Activated CD8-positive, alpha-beta memory T cell treated with anti-CD3 and anti-CD28 coated beads for 4 hours (primary cell): Measurements from ENCODE around the gene TUBA3D.
A peak's percentile ranks its signal among the peaks of the same experiment; 100 is the strongest.
"Not testable (repeated sequence)": the region's sequence is repeated elsewhere in the genome, so short reads cannot be mapped to it uniquely, and the experiment has no call there.

Source experiments
- DNase-seq, 2 donors: peaks; one replicate each; pipeline ENCODE4 v3.0.0-alpha.2; 2020; ENCODE audit warnings: low read depth in 2 of 2

The TUBA3D gene

DNA sequence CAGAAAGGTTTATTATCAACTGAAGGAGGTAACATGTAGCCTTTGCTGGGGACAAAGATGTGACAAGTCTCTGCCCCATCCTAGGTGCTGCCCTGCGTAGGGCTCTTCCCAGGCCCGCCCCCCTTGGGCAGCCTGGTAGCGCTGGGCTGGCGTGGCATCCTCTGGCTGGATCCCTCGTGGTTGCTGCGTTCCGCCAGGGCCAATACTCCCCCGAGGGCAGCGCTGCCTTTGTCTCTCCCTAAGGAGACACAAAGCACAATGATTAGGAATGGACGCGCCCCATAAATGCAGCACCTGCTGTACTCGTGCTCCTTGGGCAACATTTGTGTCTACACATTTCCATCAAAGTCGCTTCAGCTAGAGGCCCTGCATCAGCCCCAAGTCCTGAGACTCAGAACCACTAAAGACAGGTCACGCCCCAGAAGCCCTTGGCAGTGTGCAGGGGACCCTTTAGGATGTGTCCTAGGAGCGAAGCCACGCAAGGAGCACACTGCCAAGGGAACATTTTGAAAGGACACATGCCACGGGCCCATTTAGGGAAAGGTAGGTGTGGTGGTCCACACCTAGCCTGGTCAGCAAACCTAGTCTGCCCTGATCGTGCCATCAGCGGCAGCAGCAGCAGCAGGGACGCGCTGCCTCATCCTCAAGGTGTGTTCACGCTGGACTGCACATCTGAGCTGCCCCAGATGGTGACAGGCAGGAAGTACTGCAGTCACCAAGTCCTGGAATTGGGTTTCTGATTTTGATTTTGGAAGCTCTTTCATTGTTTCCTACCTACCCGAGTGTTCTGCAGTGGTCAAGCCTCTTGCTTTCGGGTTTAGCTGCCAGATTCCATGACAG is 8.3 kb downstream of the TUBA3D start:
- DNase-seq, result not testable (repeated sequence)

DNA sequence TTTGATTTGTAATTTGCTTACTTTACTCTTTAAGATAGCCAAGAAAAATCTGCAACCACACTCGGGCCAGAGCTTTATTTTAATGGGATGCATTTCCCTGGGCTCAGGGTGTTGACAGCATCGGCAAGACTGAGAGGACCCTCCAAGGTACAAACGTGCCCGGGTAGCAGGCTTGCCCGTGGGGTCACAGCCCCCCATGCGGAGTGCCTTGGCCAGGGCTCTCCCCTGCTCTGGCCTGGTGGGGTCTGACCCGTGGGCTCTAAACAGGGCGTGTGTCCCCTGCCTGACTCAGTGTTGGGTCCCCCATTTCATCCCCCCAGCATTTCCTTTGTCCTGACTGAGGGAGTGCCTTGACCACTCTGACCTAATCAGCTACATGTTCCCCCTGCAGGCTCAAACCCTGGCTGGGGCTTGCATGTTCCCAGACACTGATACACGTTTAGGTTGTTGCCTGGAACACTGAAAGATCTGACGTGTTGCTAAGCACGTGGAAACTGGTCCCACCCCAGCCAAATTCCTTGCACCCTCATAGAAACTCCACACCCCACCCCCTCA is 9.1 kb downstream of the TUBA3D start:
- DNase-seq, result not testable (repeated sequence)

DNA sequence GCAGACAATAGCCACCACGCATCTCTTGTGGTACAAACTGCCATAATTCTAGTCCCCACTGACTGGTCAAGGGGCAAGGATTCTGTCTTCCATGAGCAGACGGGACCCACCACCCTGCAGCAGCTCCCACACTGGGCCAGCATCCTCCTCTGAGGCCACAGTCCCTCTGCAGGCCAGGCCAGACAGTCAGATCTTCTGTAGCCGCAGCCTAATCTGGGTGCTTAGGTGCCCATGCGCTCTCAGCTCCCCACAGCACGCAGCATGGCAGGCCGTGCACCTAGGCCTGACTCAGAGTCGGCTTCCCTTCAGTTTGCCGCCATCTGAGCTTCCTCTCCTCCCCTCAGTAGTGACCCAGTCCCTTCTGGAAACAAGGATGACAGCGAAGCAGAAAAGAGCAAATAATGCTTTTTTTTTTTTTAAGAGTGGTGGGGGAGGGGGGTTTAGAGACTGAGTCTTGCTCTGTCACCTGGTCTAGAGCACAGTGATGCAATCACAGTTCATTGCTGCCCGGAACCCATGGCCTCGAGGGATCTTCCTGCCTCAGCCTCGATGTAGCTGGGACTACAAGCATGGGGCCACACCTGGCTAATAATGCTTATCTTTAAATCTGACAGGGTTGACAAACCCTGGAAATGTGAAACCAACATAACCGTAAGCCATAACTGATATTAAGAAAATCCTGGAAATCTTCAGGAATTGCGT is 10.4 kb downstream of the TUBA3D start:
- not testable (repeated sequence) for DNase-seq

DNA sequence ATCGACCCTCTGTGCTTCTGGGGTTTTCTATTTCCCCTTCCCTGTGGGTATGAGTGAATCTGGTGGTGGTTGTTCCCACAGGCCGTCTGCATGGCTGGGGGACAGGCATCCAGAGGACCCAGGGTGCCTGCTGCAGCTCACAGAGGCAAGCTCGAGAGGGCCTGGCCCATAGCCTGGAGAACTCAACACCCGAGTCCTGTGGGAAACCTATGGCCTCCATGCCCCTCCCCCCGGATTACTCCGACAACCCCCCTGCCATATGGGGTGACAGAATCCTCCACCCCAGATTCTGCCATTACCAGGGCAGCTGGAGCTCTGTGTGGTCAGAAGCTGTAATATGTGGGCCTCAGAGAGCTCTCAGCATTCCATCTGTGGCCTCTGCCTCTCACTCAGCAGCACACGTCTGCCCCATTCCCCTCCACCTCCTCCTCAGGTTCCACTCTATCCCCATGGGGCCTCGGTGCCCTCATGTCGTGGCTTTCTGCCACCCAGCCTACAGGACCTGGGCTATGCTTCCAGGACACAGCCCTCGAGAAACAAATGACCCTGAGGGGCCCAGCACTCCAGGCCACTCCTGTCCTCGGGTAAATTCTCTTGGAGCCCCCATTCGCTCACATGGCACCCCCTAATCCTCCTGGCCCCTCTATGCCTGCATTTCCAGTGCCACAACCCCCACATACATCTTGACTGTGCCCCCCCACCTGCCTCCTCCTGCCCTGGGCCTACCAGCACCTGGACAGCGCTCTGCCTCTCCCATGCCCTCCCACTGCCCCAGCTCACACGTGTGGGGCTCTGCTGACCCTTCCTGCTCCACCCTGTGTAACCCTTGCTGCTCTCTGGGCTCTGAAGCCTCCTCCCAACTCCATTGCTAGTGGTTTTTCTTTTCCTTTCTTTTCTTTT is 12.6 kb downstream of the TUBA3D start:
- no peak for DNase-seq

DNA sequence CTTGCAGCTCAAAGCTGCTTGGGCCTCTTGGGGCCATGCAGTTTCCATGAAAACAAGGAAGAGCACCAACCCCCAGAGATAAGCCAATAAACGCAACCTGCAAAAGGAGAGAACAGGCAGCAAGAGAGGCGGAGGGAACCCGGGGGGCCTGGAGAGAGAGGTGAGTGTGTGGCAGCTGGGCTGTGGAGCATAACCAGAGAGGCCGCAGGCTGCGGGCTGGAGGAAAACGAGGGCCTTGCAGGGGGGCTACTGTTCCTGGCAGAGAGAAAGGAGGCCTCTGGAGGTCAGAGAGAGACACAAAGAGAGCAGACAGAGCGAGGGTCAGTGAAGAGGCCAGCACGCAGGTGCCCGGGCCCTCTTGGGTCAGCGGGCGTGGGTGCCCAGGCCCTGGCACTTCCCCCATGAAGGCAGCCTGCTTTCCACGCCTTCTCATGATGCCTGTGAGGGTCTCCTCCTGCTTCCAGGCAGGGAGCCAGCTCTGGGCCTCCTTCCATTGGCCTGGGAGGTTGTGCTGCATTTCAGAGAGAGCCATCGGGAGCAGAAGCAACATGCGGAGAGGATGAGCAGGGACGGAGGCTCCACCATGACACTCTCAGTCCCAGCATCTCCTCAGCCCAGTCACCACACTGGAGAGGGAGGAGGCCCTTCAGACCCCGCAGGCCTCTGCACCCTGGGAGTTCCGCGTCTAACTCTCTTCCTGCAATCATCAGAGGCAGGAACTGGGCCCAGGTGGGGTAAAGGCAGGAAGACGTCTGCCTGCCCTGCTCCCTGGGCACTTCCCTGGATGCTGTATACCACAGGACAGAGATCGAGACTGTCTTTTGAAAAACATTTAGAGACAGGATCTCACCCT is 14.9 kb downstream of the TUBA3D start:
- DNase-seq, result not testable (repeated sequence)

DNA sequence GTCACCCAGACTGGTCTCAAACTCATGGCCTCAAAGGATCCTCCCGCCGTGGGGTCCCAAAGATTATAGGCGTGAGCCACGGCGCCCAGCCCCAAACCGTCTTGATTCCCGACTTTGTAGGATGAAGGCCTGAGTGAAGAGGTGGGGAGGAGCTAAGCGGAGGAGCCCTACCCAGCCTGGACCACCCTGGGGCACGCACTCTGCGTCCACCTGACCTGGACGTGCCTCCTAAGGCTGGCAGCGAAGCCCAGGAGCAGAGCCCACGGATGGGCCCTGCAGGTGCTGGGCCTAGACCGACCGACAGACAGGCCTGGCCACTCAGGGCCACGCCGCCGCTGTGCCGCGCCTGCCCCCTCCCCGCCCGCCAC is 15.5 kb downstream of the TUBA3D start:
- not testable (repeated sequence) for DNase-seq

DNA sequence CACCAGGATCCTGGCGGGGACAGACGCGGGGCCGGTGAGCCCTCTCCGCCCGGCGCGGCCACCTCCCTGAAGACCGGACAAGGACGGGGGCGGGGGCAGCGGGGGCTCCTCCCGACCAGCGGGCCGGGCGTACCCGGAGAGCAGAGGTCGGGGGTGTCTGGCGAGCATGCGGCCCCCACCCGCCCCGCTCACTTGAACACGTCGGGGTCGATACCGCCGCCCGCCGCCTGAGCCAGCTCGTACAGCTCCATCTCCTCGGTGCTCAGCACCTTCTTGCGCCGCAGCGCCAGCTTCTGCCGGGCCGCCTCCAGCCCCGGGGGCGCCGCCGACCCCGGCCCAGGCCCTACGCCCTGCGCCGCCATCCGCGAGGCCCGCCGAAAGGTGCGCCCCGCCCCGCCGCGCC is 16.1 kb downstream of the TUBA3D start, which contains the start of gene MZT2A:
Gene MZT2A, minus strand, starts transcription at position 383 of the 403 bp plus-strand sequence. Its CDS starts 21 bp downstream, at position 362.
- DNase-seq, result not testable (repeated sequence)

DNA sequence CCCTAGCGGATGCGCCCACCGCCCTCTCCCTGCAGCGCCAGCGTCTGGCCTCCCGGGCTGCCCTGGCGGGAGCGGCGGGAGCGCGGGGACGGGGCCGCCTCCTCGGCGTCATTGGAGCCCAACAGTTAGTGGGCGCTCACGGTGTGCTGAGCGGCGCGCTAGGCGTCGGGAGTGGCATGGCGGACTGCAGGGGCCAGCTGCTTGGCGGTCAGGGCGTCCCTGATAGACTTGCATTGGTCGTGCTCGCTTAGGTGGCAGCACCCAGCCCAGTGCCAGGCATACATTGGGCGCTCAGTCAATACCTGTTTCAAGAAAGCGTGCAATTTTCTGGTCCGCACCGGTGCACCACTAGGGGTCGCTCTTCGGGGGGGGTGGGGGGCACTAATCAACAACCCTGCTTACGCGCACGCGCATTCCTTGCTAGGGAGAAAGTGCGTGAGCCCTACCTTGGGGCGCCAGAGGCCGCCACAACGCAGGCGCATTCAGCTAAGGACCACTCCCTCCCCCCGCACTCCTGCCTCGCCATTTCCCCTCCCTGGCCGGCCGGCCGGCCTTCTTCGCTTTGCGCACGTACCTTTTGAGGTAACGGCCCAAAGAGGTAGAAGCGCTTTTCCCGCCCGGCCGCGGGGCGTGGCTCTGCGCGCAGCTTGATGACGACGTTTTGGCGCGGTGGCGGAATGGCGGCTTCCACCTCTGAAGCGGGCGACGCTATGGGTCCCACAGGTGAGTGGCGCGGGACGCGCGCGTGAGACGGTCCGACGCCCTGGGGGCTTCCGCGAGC is 16.7 kb downstream of the TUBA3D start:
- peak; percentile 81 to 86 for DNase-seq

DNA sequence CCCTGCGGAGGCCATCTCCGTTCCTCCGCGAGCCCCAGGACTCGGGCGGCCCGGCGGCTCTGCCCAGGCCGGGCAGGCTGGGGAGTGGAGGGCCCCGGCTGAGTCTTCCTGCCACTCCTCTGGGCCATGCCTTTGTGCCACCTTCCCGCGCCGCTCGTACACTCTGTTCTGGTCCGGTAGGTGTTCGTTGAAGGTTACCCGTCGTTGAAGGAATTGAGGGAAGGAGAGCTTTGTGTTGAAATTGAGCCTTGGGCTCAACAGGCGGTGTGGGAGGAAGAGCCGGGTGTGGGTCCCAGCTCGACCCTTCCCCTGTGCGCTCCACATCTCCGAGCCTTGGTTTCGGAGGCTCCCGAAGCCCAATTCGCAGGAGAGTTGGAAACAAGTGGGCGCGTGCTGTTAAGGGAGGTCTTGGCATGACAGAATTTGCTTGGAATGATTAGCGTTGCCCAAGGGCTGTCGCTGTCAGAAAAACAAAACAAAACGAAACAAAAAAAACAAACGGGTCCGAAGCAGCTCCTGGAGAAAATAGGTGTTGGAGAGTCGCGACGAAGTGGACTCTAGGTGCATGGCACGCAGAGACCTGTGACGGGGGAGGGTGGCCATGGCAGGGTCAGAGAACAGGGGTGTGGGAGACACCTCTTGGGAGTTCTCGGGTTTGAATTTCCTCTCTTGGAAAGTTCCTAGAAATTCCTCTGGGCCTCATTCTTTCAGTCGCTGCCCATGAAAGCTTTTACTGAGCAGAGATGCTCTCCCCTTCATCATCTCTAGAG is 17.5 kb downstream of the TUBA3D start:
- no peak for DNase-seq

DNA sequence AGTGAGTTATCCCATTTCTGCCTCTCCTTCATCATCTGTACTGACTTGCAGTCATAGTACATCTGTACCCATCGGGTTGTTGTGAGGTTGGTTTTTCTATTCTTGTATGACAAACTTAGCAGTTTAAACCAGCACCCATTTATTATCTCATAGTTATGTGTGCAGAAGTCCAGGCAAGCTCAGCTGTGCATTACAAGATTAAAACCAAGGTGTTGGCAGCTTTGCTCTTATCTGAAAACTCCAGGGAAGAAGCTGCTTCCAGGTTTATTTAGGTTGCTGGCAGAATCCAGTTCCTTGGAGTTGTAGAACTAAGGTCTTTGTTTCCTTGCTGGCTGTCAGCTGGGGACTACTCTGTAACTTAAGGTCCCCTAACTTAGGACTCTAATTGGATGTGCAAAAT is 19.6 kb downstream of the TUBA3D start:
- DNase-seq, result not testable (repeated sequence)

DNA sequence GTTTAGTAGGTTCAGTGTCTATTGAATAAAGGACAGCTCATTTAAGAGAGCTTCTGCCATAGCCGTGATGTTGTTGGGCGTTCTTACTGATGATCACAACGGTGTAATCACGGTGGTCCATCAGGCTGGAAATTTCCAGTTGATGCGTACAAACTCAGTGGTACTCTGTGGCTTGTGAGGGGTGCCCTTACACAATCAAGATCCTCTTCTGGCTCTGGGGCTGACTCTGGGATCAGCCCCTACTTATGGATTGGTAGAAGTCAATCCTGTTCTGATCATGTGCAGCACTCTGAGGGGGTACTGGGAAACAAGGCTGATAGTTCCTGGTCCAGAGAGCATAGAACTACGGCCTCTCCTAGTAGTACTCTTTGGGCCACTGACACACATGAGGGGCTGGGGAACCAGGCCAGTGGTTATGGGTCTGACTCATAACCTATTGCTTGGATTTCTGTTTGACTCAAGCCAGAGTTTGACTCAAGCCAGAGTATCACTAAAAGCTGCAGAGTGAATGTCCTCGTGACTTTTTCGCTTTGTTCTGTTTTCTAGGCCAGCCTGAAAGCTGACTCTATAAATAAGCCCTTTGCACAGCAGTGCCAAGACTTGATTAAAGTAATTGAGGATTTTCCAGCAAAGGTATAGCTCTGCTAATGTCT is 22.5 kb downstream of the TUBA3D start:
- not testable (repeated sequence) for DNase-seq

DNA sequence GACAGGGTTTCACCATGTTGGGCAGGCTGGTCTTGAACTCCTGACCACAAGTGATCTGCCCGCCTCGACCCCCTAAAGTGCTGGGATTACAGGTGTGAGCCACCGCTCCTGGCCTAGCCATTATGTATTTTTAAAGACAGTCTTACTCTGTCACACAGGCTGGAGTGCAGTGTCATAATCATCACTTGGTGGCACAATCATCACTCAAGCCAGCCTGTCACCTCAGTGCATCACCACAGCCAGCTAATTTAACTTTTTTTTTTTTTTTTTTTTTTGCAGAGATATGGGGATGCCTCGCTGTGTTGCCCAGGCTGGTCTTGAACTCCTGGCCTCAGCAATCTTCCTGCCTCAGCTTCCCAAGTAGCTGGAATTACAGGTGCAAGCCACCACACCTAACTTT is 27.7 kb downstream of the TUBA3D start:
- DNase-seq, result not testable (repeated sequence)

DNA sequence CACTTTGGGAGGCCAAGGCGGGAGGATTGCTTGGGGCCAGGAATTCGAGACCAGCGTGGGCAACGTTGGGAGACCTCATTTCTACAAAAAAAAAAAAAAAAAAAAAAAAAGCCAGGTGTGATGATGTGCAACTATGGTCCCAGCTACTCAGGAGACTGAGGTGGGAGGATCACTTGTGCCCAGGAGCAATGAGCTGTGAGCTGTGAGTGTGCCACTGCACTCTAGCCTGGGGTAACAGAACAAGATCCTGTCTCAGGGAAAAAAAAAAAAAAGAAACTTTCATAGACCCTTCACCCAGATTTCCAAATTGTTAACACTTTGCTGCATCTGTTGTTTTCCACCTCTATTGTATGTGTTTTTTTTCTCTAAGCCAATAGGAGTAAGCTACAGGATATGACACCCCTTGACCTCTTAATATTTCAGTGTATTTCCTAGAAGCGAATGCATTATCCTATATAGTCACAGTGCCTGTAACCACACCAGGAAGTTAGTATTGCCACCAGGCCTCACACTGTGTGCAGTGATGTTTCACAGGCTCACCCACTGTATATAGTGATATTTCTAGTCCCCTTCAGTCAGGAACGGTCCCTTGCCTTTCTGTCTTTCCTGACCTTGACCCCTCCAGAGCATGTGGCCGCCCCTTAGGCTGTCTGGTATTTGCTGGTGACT is 28.3 kb downstream of the TUBA3D start:
- DNase-seq, result not testable (repeated sequence)

DNA sequence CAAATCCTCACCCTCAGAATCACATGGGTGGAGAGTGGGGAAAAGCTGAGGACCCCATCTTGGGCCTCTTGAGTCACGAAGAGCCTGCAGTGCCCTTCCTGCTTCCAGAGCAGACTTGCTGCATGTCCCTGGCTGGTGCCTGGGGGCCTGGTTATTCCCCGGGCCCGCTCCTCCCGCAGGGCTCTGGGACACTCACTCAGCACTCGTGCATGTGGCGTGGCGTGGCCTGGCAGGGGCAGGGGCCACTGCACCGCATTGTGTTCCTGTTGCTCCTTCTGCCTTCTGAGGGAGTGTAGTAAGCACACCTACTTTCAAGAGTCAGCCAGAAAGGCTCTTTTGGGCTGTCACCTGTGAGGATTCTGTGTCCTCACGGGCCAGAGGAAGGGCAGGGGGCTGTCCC is 33.7 kb downstream of the TUBA3D start:
- no peak for DNase-seq

DNA sequence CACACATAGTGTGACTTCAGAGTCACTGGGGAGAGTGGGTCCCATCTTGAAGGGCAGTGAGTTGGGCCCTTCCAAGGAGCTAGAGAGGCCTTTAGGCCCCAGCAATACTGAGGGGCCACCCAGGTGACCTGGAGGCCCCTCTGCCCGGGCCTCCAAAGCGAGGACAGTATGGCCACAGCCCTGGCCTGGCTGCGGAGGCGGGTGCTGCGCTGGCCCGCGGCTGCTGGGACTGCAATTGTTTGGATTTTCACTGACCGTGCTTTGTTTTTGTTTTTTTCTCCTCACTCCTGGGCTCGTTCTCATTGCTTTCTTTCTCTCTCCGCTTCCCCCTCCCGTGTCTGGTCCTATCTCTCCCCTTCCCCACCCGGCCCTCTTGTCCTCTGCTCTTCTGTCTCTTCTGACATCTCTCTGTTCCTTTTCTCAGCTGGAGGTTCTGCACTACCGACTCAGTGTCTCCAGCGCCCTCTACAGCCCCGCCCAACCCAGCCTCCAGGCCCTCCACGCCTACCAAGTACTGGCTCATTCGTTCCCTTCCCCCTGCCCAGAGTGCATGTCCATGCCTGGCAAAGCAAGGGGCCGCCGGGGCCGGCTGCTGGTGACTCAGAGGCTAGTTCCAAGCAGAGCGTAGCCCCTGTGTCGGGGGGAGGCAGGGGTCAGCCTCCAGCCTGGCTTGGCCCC is 35.5 kb downstream of the TUBA3D start:
- not testable (repeated sequence) for DNase-seq

DNA sequence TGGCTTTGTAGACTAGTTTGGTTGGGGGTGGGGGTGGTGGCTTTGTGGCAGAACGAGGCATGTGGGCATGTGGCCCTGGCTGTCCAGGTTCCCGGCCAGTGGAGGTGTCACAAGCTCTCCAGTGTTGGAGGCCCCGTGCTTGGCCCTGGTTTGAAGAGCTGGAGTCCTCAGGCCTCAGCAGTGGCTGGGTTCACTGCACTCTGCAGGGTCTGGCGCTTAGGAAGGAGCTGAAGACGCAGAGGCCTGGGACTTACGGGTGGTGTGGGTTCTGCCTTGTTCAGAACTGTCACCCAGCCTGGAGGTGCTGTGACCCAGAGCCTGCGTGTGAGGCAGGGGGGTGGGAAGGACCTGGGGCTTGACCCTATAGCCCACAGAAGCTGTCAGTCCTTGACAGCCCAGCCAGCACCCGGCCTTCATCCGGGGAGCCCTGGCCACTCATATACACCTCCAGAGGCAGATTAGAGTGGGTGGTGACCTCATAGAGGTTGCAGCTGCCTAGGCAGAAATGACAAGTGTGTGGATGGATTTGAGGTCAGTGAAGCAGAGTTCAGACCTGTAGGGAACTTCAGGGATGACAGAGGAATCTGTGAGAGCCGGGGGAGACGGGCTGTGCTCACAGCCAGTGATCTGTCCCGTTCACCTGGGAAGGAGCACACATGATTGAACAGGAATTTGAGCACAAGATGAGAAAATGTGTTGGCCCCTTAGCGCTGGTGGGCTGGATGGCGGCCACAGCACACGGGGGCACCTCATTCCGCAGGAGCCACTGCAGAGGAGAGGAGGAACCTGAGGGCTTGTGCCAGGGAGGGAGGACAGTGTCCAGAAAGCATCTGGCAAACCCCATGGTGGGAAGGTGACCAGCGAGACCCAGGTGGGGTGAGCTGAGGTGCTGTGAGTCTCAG is 36.3 kb downstream of the TUBA3D start:
- DNase-seq, result not testable (repeated sequence)
